K562 (cell line): ENCODE results near the gene RSBN1L. TPM values are rescaled to one million over a fixed set of nuclear protein-coding genes. Genes with fewer than 3 reads are reported as not detected.
A peak's percentile ranks its signal among the peaks of the same experiment; 100 is the strongest.

Experiments
- AFF1 ChIP-seq, 2 experiments: fragments of 450-650 bp; IDR thresholded peaks; 2 replicates each; pipeline ENCODE4 v1.6.1; 2018; ENCODE audit warnings: mild to moderate bottlenecking in 2 of 2, low read depth in 1 of 2; ENCODE audit not compliant: partially characterized antibody in 2 of 2
- ARID1B ChIP-seq: fragments of 450-650 bp; IDR thresholded peaks from 2 replicates; pipeline ENCODE4 v1.6.1; 2016; ENCODE audit warnings: antibody characterized with exemption, mild to moderate bottlenecking, inconsistent platforms
- BCOR ChIP-seq: fragments of 450-650 bp; IDR thresholded peaks from 2 replicates; pipeline ENCODE4 v1.6.1; 2016
- BRD9 ChIP-seq: fragments of 450-650 bp; IDR thresholded peaks from 2 replicates; pipeline ENCODE4 v1.6.1; 2018; ENCODE audit warnings: low read depth; ENCODE audit not compliant: partially characterized antibody
- HDAC1 ChIP-seq, 2 experiments: fragments of 450-650 bp; IDR thresholded peaks; 2 replicates each; pipeline ENCODE4 v1.6.1; 2016 to 2017; ENCODE audit warnings: inconsistent platforms in 1 of 2, mild to moderate bottlenecking in 1 of 2, moderate library complexity in 1 of 2
- JUND ChIP-seq, 2 experiments: IDR thresholded peaks; 2 replicates in 1 of 2; 3 replicates in 1 of 2; pipeline ENCODE4 v1.6.1; 2011; ENCODE audit warnings: borderline replicate concordance in 2 of 2, low read depth in 2 of 2, low read length in 2 of 2, improper control_type of control experiment in 1 of 2, missing biosample characterization in 1 of 2, missing genetic modification characterization in 1 of 2, missing genetic modification reagents in 1 of 2
- SMARCB1 ChIP-seq: IDR thresholded peaks from 2 replicates; pipeline ENCODE4 v1.6.1; 2011; ENCODE audit warnings: improper control_type of control experiment, low read depth; ENCODE audit not compliant: insufficient read length
- TBP ChIP-seq: optimal IDR thresholded peaks from 2 replicates; pipeline ENCODE3; 2011; ENCODE audit warnings: low read depth, low read length, improper control_type of control experiment
- TCF3 ChIP-seq: sonication (generic); formaldehyde crosslinking; IDR thresholded peaks from 2 replicates; pipeline ENCODE4 v1.4.0; 2020; ENCODE audit warnings: mild to moderate bottlenecking, missing genetic modification reagents
- TSC22D4 ChIP-seq: fragments of 450-650 bp; IDR thresholded peaks from 2 replicates; pipeline ENCODE4 v1.6.1; 2016; ENCODE audit warnings: missing genetic modification characterization, missing biosample characterization, control low read depth
- ZNF561 ChIP-seq: fragments of 450-650 bp; formaldehyde crosslinking; conservative IDR thresholded peaks from 2 replicates; pipeline ENCODE4 v1.4.0; 2020; ENCODE audit warnings: mild to moderate bottlenecking, moderate library complexity
- ZNF740 ChIP-seq, 3 experiments: fragments of 200-800 bp in 1 of 3; sonication (Bioruptor generic) in 1 of 3; sonication (generic) in 1 of 3; formaldehyde crosslinking in 1 of 3; IDR thresholded peaks; 2 replicates each; pipeline versions ENCODE4 v1.6.1 to v1.8.0; 2016 to 2022; ENCODE audit warnings: mild to moderate bottlenecking in 2 of 3, missing compliant biosample characterization in 2 of 3, missing genetic modification characterization in 2 of 3, missing genetic modification reagents in 1 of 3
- polyA plus RNA-seq, 8 experiments: library from polyadenylated mRNA; depleted of rRNA in 4 of 8; stranded (reverse) in 5 of 8; unstranded in 3 of 8; fragments of >200 nt; fragmentation: Nextera tagmentation in 2 of 8; fragmentation: Illumina TruSeq in 1 of 8; extraction: Ambion mirVana in 2 of 8; extraction: Trizol in 1 of 8; gene quantifications; 2 replicates each; pipeline versions ENCODE4 v1.2.1 to v1.2.3, GENCODE V29; 2011 to 2014; ENCODE audit warnings: inconsistent platforms in 1 of 8, missing spikeins in 1 of 8
- total RNA-seq, 7 experiments: library from RNA; depleted of rRNA in 6 of 7; stranded (reverse); fragments of >200 nt in 6 of 7; fragmentation: Illumina TruSeq in 2 of 7; extraction: Trizol in 2 of 7; gene quantifications; 2 replicates each; pipeline versions ENCODE4 v1.2.1 to v1.2.3, GENCODE V29; 2011 to 2021; ENCODE audit warnings: low replicate concordance in 1 of 7

Gene RSBN1L
- total and polyA plus RNA-seq, 9 of the 15 experiments (the other 6 are each of a cell fraction or from before 2014, with no cell fraction given): 6.2 to 35.2 (median 20.1) TPM

- TF ChIP-seq AFF1 (IDR thresholded peaks at IDR 0.05; ENCODE audit: low read depth in 1 of 2, partially characterized antibody in 2 of 2) (peak in 1 of 2 experiments; percentile 49), ARID1B (peak; percentile 15; the same call in 1 of the 2 replicates), JUND (IDR thresholded peaks at IDR 0.05; ENCODE audit: borderline replicate concordance, low read depth, low read length) (no peak), JUND (tag; IDR thresholded peaks at IDR 0.05; ENCODE audit: borderline replicate concordance, low read depth, low read length) (no peak), ZNF561 (CRISPR knock-in tag) (no peak), TCF3 (CRISPR knock-in tag) (no peak; the same call in 1 of the 2 replicates), TSC22D4 (no peak), BCOR (peak; percentile 56; the same call in 1 of the 2 replicates), HDAC1 (IDR thresholded peaks at IDR 0.05) (peak in 1 of 2 experiments; percentile 85; a peak in 2 of 4 replicates), BRD9 (peak; percentile 56), SMARCB1 (no peak), ZNF740 (CRISPR knock-in tag; IDR thresholded peaks at IDR 0.05) (peak; percentile 53; the same call in 1 of the 2 replicates), ZNF740 (tag; IDR thresholded peaks at IDR 0.05) (no peak), TBP (no peak)
Measured at GRCh38 chr7:77797734-77798393, 101.6 kb downstream of the RSBN1L start (continued).
